Cerebellar nuclear complex (tissue), 1 donor: ENCODE data around the gene RASL10B.
"Not testable (repeated sequence)": the region's sequence is repeated elsewhere in the genome, so short reads cannot be mapped to it uniquely, and the experiment has no call there.

Experiments
- DNase-seq, 2 experiments: peaks; one replicate each; lab custom pipeline; 2025; lab: John Stamatoyannopoulos, UW

Gene RASL10B

GRCh38 chr17:35742896-35743477, 11.5 kb downstream of the RASL10B start:
- no peak for DNase-seq

GRCh38 chr17:35743626-35744328, 12.3 kb downstream of the RASL10B start:
- DNase-seq = no peak

GRCh38 chr17:35744830-35745229, 13.4 kb downstream of the RASL10B start:
- no peak for DNase-seq

- DNase-seq = no peak
Observed at GRCh38 chr17:35745246-35745645, 13.8 kb downstream of the RASL10B start.

GRCh38 chr17:35745749-35746320, 14.4 kb downstream of the RASL10B start:
- DNase-seq = no peak

- DNase-seq = peak in 1 of 2 experiments; percentile 42
Observed at GRCh38 chr17:35747540-35748017, 16.1 kb downstream of the RASL10B start.

- DNase-seq = no peak
Observed at GRCh38 chr17:35748341-35748841, 17.0 kb downstream of the RASL10B start.

- no peak for DNase-seq
Observed at GRCh38 chr17:35748979-35749378, 17.5 kb downstream of the RASL10B start.

GRCh38 chr17:35749560-35750412, 18.3 kb downstream of the RASL10B start:
- DNase-seq = no peak

- DNase-seq = no peak
Observed at GRCh38 chr17:35750526-35751395, 19.3 kb downstream of the RASL10B start.

- not testable (repeated sequence) for DNase-seq
Observed at GRCh38 chr17:35751541-35751940, 20.1 kb downstream of the RASL10B start.

GRCh38 chr17:35752471-35752870, 21.0 kb downstream of the RASL10B start:
- no peak for DNase-seq

GRCh38 chr17:35752945-35753764, 21.7 kb downstream of the RASL10B start, which contains the start of gene GAS2L2:
TSS of gene GAS2L2 (minus strand) at chr17:35753239. CDS start at chr17:35752850, 389 bp downstream.
- no peak for DNase-seq

GRCh38 chr17:35757243-35757642, 25.8 kb downstream of the RASL10B start:
- DNase-seq = no peak

- no peak for DNase-seq
Observed at GRCh38 chr17:35760587-35760986, 29.1 kb downstream of the RASL10B start, which contains the start of gene C17orf50. TSS of gene C17orf50 (plus strand) at chr17:35760887. CDS start at chr17:35760942, 55 bp downstream.

- DNase-seq = no peak
Observed at GRCh38 chr17:35761601-35762000, 30.2 kb downstream of the RASL10B start.

- no peak for DNase-seq
Observed at GRCh38 chr17:35763767-35764122, 32.3 kb downstream of the RASL10B start.

GRCh38 chr17:35764123-35764991, 32.9 kb downstream of the RASL10B start:
- peak; percentile 16 to 27 for DNase-seq

GRCh38 chr17:35765086-35765710, 33.8 kb downstream of the RASL10B start:
- no peak for DNase-seq
